Measurements from ENCODE around the gene FGFRL1. TPM values are rescaled to one million over a fixed set of nuclear protein-coding genes. Genes with fewer than 3 reads are reported as not detected.

Gene FGFRL1
- total RNA-seq, 2 experiments from 2014 or later, result 10.5 to 10.6 TPM

DNA sequence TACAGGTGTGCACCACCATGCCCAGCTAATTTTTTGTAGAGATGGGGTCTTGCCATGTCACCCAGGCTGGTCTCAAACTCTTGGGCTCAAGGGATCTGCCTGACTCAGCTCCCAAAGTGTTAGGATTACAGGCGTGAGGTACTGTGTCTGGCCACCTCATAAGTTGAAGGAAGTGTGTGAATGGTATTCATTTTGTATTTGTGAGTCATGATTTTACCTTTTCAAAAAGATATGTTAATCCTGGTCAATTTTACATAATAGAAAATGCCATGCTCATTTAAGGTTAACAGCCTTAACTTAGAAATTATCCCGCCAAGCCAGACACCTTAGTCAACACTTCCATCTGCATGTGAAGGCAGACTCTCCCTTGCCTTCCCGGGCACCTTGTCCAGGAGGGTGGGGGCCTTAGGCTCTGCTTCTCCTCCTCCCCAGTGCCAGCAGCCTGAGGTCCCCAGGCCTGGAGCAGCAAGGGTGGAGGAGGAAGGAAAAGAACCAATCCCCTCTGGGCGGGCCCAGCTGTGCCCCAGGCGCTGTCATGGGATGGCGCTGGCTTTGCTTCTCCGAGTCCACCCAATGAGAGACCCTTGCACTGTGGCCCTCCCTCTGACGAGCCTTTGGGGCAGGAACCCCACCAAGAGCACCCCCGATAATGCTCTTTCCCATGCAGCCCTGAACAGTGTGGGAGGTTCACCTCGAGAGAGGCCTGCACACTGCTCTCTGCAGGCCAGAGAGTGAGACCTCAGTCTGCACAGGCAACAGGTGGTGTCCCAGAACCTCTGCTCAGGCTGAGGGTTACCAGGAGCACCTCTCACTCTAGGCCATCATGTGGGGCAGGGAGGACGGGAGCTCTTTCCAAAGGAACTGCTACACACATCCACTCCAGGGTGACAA, 64.6 kb downstream of the FGFRL1 start:
- no peak for DNase-seq
- H3K4me3 Mint-ChIP-seq, result no peak overlapping the region
- peaks cover 9% of the 10 kb centered on the region for H3K4me1 Mint-ChIP-seq
- ChIA-PET POLR2A (no interaction called here), CTCF (no interaction called here)
- H3K27ac Mint-ChIP-seq, result no peak overlapping the region
- H3K27me3 Mint-ChIP-seq, result peaks cover 12% of the 10 kb centered on the region
- peaks cover 2% of the 10 kb centered on the region for H3K9me3 Mint-ChIP-seq
- H3K36me3 Mint-ChIP-seq (ENCODE audit: low read depth), result no peaks in the 10 kb centered on the region

Other genes starting within 250 kb of the FGFRL1 start
- gene CPLX1, start 185.5 kb upstream of the FGFRL1 start, total RNA-seq, result under 1 TPM; 0.17 to 0.42 TPM
- gene GAK, start 79.3 kb upstream of the FGFRL1 start, total RNA-seq, result 100 to 1,000 TPM; 133 to 148 TPM
- 10 to 100 TPM; 38.6 to 51.7 TPM for gene TMEM175, start 79.2 kb upstream of the FGFRL1 start, total RNA-seq
- 10 to 100 TPM; 20.5 to 21.3 TPM for gene DGKQ, start 38.1 kb upstream of the FGFRL1 start, total RNA-seq
- 10 to 100 TPM; 35.0 to 43.3 TPM for gene IDUA, start 24.6 kb upstream of the FGFRL1 start, total RNA-seq
- under 1 TPM; 0.17 to 0.48 TPM for gene SLC26A1, start 18.2 kb upstream of the FGFRL1 start, total RNA-seq
- 1 to 10 TPM; 3.2 to 3.5 TPM for gene RNF212, start 101.9 kb downstream of the FGFRL1 start, total RNA-seq
- 10 to 100 TPM; 21.5 to 28.3 TPM for gene SPON2, start 161.0 kb downstream of the FGFRL1 start, total RNA-seq
- gene CTBP1, start 237.5 kb downstream of the FGFRL1 start, total RNA-seq, result 100 to 1,000 TPM; 223 to 242 TPM